ENCODE results near the gene CFAP61.

Gene CFAP61

GRCh38 chr20:20399531-20400500, 347.5 kb downstream of the CFAP61 start:
- H3K4me3 ChIP-seq (ENCODE audit: low read depth, low read length) = no peak overlapping the region
- TF ChIP-seq POLR2A (IDR thresholded peaks at IDR 0.05; ENCODE audit: extremely low read depth, insufficient read length) (no peak), CTCF (IDR thresholded peaks at IDR 0.05; ENCODE audit: low read depth, low read length) (no peak), MYC (IDR thresholded peaks at IDR 0.05; ENCODE audit: low read depth, low read length) (no peak), MAX (IDR thresholded peaks at IDR 0.05; ENCODE audit: low read depth, low read length) (no peak)
- DNase-seq (ENCODE audit: low read depth) = no peak

GRCh38 chr20:20401991-20402390, 349.7 kb downstream of the CFAP61 start:
- no peak for TF ChIP-seq CTCF (IDR thresholded peaks at IDR 0.05; ENCODE audit: low read depth, low read length)
- no peak for TF ChIP-seq MYC (IDR thresholded peaks at IDR 0.05; ENCODE audit: low read depth, low read length)
- TF ChIP-seq MAX (IDR thresholded peaks at IDR 0.05; ENCODE audit: low read depth, low read length) = no peak
- TF ChIP-seq POLR2A (IDR thresholded peaks at IDR 0.05; ENCODE audit: extremely low read depth, insufficient read length) = no peak
- no peak overlapping the region for H3K4me3 ChIP-seq (ENCODE audit: low read depth, low read length)
- DNase-seq (ENCODE audit: low read depth) = no peak

GRCh38 chr20:20404633-20405032, 352.3 kb downstream of the CFAP61 start:
- DNase-seq (ENCODE audit: low read depth) = no peak
- H3K4me3 ChIP-seq (ENCODE audit: low read depth, low read length) = no peak overlapping the region
- no peak for TF ChIP-seq MAX (IDR thresholded peaks at IDR 0.05; ENCODE audit: low read depth, low read length)

- DNase-seq (ENCODE audit: low read depth) = no peak
- no peak for TF ChIP-seq MYC (IDR thresholded peaks at IDR 0.05; ENCODE audit: low read depth, low read length)
- TF ChIP-seq CTCF (IDR thresholded peaks at IDR 0.05; ENCODE audit: low read depth, low read length) = no peak
- TF ChIP-seq MAX (IDR thresholded peaks at IDR 0.05; ENCODE audit: low read depth, low read length) = no peak
- no peak for TF ChIP-seq POLR2A (IDR thresholded peaks at IDR 0.05; ENCODE audit: extremely low read depth, insufficient read length)
- no peak overlapping the region for H3K4me3 ChIP-seq (ENCODE audit: low read depth, low read length)
Observed at GRCh38 chr20:20405623-20406022, 353.3 kb downstream of the CFAP61 start.

- H3K4me3 ChIP-seq (ENCODE audit: low read depth, low read length) = no peak overlapping the region
- no peak for DNase-seq (ENCODE audit: low read depth)
- TF ChIP-seq POLR2A (IDR thresholded peaks at IDR 0.05; ENCODE audit: extremely low read depth, insufficient read length) (no peak), MAX (IDR thresholded peaks at IDR 0.05; ENCODE audit: low read depth, low read length) (no peak), MYC (IDR thresholded peaks at IDR 0.05; ENCODE audit: low read depth, low read length) (no peak), CTCF (IDR thresholded peaks at IDR 0.05; ENCODE audit: low read depth, low read length) (no peak)
Observed at GRCh38 chr20:20406306-20406705, 354.0 kb downstream of the CFAP61 start.

Measured in NB4 (cell line).